ENCODE data around the gene LGMN.
A peak's percentile ranks its signal among the peaks of the same experiment; 100 is the strongest.
"Not testable (repeated sequence)": the region's sequence is repeated elsewhere in the genome, so short reads cannot be mapped to it uniquely, and the experiment has no call there.

LGMN gene

GRCh38 chr14:92692822-92693226, 55.6 kb downstream of the LGMN start:
- peak in 1 of 2 donors; percentile 30 for DNase-seq

GRCh38 chr14:92690171-92691011, 58.0 kb downstream of the LGMN start:
- DNase-seq = no peak

- DNase-seq = no peak
Observed at GRCh38 chr14:92688434-92689375, 59.7 kb downstream of the LGMN start.

GRCh38 chr14:92687681-92688433, 60.6 kb downstream of the LGMN start:
- DNase-seq = no peak

- DNase-seq = peak; percentile 61 to 74
Observed at GRCh38 chr14:92686900-92687427, 61.5 kb downstream of the LGMN start.

- no peak for DNase-seq
Observed at GRCh38 chr14:92686411-92686899, 62.0 kb downstream of the LGMN start.

GRCh38 chr14:92685784-92686355, 62.6 kb downstream of the LGMN start:
- no peak for DNase-seq

GRCh38 chr14:92684801-92685560, 63.4 kb downstream of the LGMN start:
- DNase-seq = no peak

- DNase-seq = no peak
Observed at GRCh38 chr14:92683041-92683440, 65.4 kb downstream of the LGMN start.

- DNase-seq = peak; percentile 81 to 82
Observed at GRCh38 chr14:92680781-92681650, 67.4 kb downstream of the LGMN start.

GRCh38 chr14:92680330-92680729, 68.1 kb downstream of the LGMN start:
- DNase-seq = not testable (repeated sequence)

GRCh38 chr14:92679246-92679645, 69.2 kb downstream of the LGMN start:
- no peak for DNase-seq

- no peak for DNase-seq
Observed at GRCh38 chr14:92678766-92679165, 69.7 kb downstream of the LGMN start.

- no peak for DNase-seq
Observed at GRCh38 chr14:92677955-92678354, 70.5 kb downstream of the LGMN start.

GRCh38 chr14:92677087-92677668, 71.2 kb downstream of the LGMN start:
- peak in 1 of 2 donors; percentile 47 for DNase-seq

- DNase-seq = no peak
Observed at GRCh38 chr14:92676403-92677086, 71.9 kb downstream of the LGMN start.

- peak in 1 of 2 donors; percentile 55 for DNase-seq
Observed at GRCh38 chr14:92675976-92676375, 72.5 kb downstream of the LGMN start.

- DNase-seq = no peak
Observed at GRCh38 chr14:92675421-92675820, 73.0 kb downstream of the LGMN start.

GRCh38 chr14:92673601-92674150, 74.8 kb downstream of the LGMN start:
- no peak for DNase-seq

Data from CD4-positive, alpha-beta T cell treated with Interleukin-1 beta for 1 hour (primary cell).